ENCODE data around the gene MYBPHL.

Gene MYBPHL

GRCh38 chr1:109251277-109252166, 55.3 kb downstream of the MYBPHL start:
- DNase-seq: no peak

DNA sequence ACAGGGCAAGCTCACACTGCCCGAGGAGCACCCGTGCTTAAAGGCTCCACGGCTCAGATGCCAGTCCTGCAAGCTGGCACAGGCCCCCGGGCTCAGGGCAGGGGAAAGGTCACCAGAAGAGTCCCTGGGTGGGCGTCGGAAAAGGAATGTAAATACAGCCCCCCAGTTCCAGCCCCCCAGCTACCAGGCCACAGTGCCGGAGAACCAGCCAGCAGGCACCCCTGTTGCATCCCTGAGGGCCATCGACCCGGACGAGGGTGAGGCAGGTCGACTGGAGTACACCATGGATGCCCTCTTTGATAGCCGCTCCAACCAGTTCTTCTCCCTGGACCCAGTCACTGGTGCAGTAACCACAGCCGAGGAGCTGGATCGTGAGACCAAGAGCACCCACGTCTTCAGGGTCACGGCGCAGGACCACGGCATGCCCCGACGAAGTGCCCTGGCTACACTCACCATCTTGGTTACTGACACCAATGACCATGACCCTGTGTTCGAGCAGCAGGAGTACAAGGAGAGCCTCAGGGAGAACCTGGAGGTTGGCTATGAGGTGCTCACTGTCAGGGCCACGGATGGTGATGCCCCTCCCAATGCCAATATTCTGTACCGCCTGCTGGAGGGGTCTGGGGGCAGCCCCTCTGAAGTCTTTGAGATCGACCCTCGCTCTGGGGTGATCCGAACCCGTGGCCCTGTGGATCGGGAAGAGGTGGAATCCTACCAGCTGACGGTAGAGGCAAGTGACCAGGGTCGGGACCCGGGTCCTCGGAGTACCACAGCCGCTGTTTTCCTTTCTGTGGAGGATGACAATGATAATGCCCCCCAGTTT, 56.1 kb downstream of the MYBPHL start:
- DNase-seq: no peak

- DNase-seq: peak in 2 of 3 experiments; percentile 57 to 69
Observed at GRCh38 chr1:109249654-109250401, 57.0 kb downstream of the MYBPHL start.

DNA sequence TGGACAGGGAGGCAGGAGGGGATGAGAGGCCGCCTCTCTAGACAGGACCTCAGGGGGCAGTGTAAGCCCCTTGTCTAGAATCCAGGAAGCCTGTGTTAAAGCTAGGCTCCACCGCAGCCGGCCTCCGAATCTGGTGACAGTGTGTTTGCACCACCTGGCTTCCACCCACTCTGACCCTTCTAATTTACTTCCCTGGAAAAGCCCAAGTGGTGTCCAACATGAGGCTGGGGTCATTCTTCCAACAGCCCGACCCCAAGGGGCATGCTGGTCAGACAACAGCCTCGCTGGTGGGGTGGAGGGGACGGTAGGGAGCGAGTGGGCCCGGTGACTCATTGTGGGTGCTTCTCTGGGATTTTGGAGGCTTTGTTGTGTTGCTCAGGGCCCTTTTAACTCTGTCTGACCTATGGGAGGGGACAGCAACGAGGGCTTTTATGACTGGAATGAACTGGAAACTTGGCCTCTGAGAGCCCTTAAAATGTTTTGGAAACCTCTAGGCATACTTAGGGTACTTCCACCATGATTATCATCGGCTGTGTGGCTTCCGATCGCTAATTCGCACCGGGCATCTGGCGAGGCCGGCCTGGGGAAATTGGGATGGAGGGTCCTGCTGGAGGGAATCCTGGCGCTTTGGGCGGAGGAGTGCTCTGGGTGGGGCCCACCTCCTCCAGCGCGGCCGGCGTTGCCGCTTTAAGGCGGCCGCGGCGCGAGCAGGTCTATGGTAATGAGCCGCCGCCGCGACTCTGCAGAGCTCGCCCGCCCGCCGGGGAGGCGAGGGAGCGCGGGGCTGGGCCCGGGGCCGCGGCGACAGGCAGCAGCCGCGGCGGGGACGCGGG, 57.8 kb downstream of the MYBPHL start, which contains the start of gene CELSR2:
CELSR2 (plus strand) TSS at position 743 of the 833 bp plus-strand sequence. CDS start 541 bp downstream, outside the sequence.
- peak; percentile 74 to 85 (median 83) for DNase-seq

- DNase-seq: no peak
Observed at GRCh38 chr1:109248444-109248796, 58.4 kb downstream of the MYBPHL start.

DNA sequence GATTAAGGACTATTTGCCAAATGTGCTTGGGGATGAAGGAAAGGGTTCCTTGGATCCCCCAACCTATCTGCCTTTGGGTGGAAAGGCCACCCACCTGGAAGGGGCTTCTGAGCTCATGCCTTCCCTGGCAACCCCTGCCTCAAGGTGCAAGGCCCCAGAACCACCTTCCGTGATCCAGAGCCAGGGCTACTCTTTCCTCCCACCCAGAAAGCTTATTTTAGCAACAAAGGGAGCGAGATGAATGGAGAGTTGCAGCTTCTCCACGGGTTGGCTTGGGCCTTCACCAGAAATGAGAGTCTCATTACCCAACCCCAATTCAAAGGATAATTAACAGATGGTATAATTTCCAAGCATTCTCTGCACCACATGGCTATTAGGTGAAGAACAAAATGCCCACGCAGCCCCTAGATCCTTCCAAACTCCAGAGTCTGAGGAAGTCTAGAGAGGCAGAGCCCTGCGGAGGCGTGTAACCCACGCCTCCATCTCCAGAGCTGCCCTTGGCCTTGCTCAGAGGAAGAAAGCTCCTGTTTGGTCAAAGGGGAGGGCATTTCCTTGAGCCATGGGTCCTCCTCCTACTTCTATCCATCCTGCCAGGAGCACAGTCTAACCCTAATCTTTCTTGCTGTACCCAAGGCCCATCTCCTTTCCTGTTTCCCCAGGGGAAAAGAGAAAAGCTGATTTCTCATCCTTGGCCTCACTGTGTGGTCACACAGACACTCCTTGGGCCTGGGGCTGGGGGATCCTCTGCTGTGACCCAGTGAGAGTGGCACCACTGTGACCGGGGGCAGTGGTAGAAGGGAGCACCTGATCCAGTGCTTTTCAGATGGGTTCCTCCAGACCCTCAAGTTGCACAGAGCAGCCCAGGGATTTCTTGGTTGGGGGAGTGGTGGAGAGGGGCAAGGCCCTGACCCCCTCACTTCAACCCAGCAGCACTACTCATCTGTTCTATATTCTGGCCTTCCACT, 59.1 kb downstream of the MYBPHL start:
- DNase-seq: no peak

DNA sequence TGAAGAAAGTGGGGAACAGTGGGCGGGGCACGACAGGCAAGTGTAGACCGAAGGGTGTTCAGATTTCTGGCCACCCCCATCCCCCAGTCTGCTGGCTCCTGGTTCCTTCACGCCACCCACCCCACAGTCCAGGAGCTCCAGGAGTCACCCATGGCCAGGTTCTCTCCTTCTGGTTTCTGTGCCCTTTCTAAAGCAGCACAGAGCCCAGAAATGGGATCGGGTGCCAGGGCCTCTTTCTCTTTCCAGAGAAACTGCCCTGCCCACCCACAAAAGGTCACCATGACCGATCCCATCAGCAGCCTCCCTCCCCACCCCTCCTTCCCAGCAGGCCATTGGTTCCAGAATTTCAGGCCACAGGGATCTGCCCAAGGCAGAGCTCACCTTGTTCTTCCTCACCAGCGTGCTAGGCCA, 60.7 kb downstream of the MYBPHL start:
- DNase-seq: no peak

- no peak for DNase-seq
Observed at GRCh38 chr1:109243860-109244552, 62.8 kb downstream of the MYBPHL start.

- DNase-seq: no peak
Observed at GRCh38 chr1:109243221-109243620, 63.6 kb downstream of the MYBPHL start.

DNA sequence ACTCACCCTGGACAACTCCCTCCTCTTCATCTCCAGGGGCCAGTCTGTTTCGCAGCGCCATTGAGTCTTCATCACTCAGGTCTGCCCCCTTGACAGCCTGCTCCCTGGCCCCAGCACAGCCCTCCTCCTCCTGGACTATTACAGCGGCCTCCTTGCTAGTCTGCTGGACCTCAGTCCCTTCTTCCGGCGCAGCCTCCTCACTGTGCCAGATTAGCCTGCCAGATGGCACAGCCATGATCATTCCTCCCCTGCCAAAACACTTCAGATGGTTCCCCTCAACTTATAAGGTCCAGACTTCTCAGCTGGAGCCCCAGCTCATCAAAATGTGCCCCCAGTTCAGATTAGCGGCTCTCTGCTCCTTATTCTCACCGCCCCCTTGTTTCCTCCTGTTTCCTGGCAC, 64.4 kb downstream of the MYBPHL start:
- DNase-seq: no peak
